Stimulated activated CD8-positive, alpha-beta memory T cell treated with anti-CD3 and anti-CD28 coated beads, Interleukin-12 subunit alpha, Interleukin-12 subunit beta, amount 100 ng/mL, for 1 hour (primary cell): Measurements from ENCODE around the gene NDOR1.

Experiments used
- DNase-seq: peaks from one replicate; pipeline ENCODE4 v3.0.0-alpha.2; 2020; ENCODE audit warnings: low read depth

NDOR1 gene

GRCh38 chr9:137198902-137199283 lies 6.6 kb upstream of the NDOR1 start:
- no peak for DNase-seq

GRCh38 chr9:137199411-137200121 lies 5.9 kb upstream of the NDOR1 start:
- DNase-seq = no peak

GRCh38 chr9:137200311-137201204 lies 4.9 kb upstream of the NDOR1 start, which contains the start of gene TPRN:
Gene TPRN, minus strand, starts transcription at chr9:137200741. Its CDS starts 30 bp downstream, at chr9:137200711.
- peak; percentile 97 for DNase-seq

DNA sequence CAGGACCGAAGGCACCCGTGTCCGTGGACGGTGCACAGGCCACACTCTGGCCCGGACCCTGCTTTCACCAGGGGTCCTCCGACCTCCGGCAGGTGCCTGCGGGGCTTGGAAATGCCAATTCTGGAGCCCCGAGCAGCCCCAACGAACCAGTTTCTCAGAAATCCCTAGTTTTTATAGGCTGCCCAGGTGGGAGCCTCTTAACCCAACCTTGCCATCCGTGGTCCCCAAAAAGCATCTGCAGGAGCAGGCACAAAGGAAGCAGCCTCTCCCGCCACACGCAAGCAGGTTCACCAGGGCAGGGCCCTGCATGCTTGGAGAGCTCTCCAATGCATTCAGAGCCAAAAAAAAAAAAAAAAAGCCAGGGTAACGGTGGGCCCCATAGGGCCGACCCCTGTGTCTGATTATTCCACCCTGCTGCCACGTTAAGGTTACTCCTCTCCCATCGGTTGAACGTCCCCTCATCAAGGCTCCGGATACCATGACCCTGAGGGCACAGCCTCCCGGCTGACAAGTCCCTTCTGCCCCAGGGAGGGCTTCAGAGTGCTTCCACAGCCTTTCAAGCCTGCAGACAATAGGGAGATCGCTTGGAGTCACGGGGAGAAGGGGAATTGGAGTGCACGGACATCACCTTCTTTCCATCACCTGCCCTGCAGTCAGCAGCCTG lies 4.2 kb upstream of the NDOR1 start:
- DNase-seq = no peak

GRCh38 chr9:137202966-137203365 lies 2.5 kb upstream of the NDOR1 start:
- DNase-seq = no peak

- DNase-seq = no peak
Measured at GRCh38 chr9:137204731-137205125, 772 bp upstream of the NDOR1 start.

DNA sequence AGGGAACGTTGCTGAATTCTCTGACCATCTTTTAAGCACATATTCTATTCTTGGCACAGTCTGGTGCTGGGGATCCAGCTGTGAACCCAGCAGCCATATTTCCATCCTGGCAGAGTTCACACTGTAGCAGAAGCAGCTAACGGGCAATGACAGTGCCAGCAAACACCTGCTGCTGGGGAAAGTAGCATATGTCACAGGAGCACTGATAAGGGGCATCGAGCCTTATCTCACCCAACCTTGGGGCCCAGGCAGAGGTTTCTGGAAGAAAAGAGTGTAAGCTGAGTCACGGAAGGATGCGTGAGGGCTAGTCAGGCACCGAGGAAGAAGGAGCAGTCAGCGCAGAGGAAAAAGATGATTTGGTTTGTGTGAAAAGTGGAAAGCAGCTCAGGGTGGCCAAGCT lies 1.1 kb downstream of the NDOR1 start:
- no peak for DNase-seq

GRCh38 chr9:137211532-137211931 lies 6.0 kb downstream of the NDOR1 start:
- no peak for DNase-seq

GRCh38 chr9:137212520-137212919 lies 7.0 kb downstream of the NDOR1 start:
- no peak for DNase-seq

GRCh38 chr9:137213160-137214060 lies 7.9 kb downstream of the NDOR1 start:
- no peak for DNase-seq

GRCh38 chr9:137214620-137215019 lies 9.1 kb downstream of the NDOR1 start:
- no peak for DNase-seq

DNA sequence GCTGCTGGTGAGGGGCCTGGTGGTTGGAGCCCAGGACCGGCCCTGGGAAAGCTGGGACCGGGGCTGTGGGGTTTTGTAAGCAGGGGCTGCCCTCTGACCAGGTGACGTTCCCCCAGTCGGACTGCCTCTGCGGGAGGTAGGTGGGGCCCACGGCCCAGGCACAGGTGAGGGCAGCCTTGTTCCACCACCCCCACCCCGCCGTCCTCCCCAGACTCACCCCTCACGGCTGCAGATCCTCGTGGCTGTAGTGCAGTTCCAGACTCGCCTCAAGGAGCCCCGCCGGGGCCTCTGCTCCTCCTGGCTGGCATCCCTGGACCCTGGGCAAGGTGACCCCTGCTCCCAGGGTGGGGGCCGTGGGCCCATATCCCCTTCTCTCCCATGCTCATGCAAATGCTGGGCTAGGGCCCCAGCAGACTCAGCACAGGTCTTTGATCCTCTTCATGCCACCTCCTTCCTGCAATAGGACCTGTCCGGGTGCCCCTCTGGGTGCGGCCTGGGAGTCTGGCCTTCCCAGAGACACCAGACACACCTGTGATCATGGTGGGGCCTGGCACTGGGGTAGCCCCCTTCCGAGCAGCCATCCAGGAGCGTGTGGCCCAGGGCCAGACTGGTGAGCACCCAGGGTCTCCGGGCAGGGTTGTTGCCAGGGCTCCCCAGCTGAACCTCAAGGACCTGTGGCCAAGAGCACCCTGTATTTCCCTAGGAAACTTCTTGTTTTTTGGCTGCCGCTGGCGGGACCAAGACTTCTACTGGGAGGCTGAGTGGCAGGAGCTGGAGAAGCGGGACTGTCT lies 9.9 kb downstream of the NDOR1 start:
- no peak for DNase-seq

- no peak for DNase-seq
Measured at GRCh38 chr9:137216188-137216965, 10.9 kb downstream of the NDOR1 start.

GRCh38 chr9:137217276-137218211 lies 12.0 kb downstream of the NDOR1 start:
- DNase-seq = no peak

DNA sequence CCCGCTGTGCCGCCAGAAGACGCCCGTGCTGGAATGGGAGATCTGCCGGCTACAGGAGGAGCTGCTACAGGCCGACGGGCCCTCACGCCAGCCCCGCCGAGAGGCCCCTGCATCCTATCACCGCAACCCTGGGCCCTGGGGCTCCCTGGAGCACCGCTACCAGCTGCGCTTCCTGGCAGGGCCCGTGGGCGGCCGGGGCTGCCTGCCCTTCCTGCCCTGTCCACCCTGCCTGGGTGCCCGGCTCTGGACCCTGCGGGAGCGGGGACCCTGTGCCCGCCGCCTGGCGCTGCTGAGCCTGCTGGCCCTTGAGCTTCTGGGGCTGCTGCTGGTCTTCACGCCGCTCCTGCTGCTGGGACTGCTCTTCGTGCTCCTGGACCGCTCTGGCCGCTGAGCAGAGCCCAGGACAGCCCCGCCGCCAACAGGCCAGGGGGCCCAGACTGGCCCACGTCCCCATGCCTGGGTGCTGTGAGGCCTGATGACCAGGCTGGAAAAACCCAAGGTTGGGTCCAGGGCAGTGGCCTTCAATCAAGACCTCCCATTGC lies 12.8 kb downstream of the NDOR1 start:
- no peak for DNase-seq

GRCh38 chr9:137218754-137219271 lies 13.3 kb downstream of the NDOR1 start:
- no peak for DNase-seq

GRCh38 chr9:137219757-137220316 lies 14.3 kb downstream of the NDOR1 start:
- DNase-seq = no peak
